ENCODE data around the gene ACSL5. TPM values are rescaled to one million over a fixed set of nuclear protein-coding genes. Genes with fewer than 3 reads are reported as not detected.

Gene ACSL5
- total and polyA plus RNA-seq, 2 experiments from 2014 or later: not detected

DNA sequence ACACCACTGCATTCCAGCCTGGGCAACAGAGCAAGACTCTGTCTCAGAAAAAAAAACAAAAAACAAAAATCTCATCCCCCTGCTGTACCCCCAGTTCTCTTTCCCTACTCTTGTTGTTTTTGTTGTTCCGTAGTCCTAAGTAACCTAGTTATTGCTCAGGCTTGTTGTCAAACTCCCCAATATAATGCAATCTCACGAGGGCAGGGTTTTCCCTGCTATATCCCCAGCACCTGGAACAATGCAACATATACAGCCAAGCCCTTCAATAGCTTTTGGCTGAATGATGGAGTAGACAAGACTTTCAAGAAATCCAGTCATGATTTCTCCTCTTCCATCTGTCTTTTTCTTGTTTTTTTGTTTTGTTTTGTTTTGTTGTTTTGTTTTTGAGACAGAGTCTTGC lies 10.2 kb downstream of the ACSL5 start (continued):
- TF ChIP-seq, protein P1, sequence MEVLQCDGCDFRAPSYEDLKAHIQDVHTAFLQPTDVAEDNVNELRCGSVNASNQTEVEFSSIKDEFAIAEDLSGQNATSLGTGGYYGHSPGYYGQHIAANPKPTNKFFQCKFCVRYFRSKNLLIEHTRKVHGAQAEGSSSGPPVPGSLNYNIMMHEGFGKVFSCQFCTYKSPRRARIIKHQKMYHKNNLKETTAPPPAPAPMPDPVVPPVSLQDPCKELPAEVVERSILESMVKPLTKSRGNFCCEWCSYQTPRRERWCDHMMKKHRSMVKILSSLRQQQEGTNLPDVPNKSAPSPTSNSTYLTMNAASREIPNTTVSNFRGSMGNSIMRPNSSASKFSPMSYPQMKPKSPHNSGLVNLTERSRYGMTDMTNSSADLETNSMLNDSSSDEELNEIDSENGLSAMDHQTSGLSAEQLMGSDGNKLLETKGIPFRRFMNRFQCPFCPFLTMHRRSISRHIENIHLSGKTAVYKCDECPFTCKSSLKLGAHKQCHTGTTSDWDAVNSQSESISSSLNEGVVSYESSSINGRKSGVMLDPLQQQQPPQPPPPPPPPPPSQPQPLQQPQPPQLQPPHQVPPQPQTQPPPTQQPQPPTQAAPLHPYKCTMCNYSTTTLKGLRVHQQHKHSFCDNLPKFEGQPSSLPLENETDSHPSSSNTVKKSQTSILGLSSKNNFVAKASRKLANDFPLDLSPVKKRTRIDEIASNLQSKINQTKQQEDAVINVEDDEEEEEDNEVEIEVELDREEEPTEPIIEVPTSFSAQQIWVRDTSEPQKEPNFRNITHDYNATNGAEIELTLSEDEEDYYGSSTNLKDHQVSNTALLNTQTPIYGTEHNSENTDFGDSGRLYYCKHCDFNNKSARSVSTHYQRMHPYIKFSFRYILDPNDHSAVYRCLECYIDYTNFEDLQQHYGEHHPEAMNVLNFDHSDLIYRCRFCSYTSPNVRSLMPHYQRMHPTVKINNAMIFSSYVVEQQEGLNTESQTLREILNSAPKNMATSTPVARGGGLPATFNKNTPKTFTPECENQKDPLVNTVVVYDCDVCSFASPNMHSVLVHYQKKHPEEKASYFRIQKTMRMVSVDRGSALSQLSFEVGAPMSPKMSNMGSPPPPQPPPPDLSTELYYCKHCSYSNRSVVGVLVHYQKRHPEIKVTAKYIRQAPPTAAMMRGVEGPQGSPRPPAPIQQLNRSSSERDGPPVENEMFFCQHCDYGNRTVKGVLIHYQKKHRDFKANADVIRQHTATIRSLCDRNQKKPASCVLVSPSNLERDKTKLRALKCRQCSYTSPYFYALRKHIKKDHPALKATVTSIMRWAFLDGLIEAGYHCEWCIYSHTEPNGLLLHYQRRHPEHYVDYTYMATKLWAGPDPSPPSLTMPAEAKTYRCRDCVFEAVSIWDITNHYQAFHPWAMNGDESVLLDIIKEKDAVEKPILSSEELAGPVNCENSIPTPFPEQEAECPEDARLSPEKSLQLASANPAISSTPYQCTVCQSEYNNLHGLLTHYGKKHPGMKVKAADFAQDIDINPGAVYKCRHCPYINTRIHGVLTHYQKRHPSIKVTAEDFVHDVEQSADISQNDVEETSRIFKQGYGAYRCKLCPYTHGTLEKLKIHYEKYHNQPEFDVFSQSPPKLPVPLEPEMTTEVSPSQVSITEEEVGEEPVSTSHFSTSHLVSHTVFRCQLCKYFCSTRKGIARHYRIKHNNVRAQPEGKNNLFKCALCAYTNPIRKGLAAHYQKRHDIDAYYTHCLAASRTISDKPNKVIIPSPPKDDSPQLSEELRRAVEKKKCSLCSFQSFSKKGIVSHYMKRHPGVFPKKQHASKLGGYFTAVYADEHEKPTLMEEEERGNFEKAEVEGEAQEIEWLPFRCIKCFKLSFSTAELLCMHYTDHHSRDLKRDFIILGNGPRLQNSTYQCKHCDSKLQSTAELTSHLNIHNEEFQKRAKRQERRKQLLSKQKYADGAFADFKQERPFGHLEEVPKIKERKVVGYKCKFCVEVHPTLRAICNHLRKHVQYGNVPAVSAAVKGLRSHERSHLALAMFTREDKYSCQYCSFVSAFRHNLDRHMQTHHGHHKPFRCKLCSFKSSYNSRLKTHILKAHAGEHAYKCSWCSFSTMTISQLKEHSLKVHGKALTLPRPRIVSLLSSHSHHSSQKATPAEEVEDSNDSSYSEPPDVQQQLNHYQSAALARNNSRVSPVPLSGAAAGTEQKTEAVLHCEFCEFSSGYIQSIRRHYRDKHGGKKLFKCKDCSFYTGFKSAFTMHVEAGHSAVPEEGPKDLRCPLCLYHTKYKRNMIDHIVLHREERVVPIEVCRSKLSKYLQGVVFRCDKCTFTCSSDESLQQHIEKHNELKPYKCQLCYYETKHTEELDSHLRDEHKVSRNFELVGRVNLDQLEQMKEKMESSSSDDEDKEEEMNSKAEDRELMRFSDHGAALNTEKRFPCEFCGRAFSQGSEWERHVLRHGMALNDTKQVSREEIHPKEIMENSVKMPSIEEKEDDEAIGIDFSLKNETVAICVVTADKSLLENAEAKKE (CRISPR knock-in tag; IDR thresholded peaks at IDR 0.05): no peak
- no peak for TF ChIP-seq ZNF114 (CRISPR knock-in tag; IDR thresholded peaks at IDR 0.05)
- TF ChIP-seq EZH2phosphoT487 (IDR thresholded peaks at IDR 0.05; ENCODE audit: unreplicated experiment): no peak
- TF ChIP-seq ZNF331 (CRISPR knock-in tag; IDR thresholded peaks at IDR 0.05; ENCODE audit: low read depth): no peak
- no peak for TF ChIP-seq POLR2AphosphoS5 (IDR thresholded peaks at IDR 0.05; ENCODE audit: low read depth)
- TF ChIP-seq CREB1 (CRISPR knock-in tag; IDR thresholded peaks at IDR 0.05; ENCODE audit: low read depth): no peak
- no peak for TF ChIP-seq ETS1 (IDR thresholded peaks at IDR 0.05)
- TF ChIP-seq EZH2 (IDR thresholded peaks at IDR 0.05; ENCODE audit: low read depth, unreplicated experiment): no peak
- TF ChIP-seq CTCF (conservative IDR thresholded peaks at IDR 0.05; ENCODE audit: low read depth in 2 of 2): no peak

Measured in GM23338 (cell line).